Adrenal gland (tissue), 12 donors: ENCODE data around the gene BRD2. TPM values are rescaled to one million over a fixed set of nuclear protein-coding genes. Genes with fewer than 3 reads are reported as not detected.

ENCODE experiments used
- DNase-seq, 7 donors: peaks; one replicate each; pipeline ENCODE4 v3.0.0-alpha.2; 2019 to 2020
- H3K27ac ChIP-seq, 5 donors: fragments of 200-600 bp; sonication (generic) in 4 of 5; 1 replicate in 3 of 5; 2 replicates in 2 of 5; pipeline versions ENCODE4 v1.5.1 to v1.8.0; 2016 to 2020; ENCODE audit warnings: mild to moderate bottlenecking in 1 of 5
- H3K27me3 ChIP-seq: fragments of 200-600 bp; 2 replicates; pipeline ENCODE4 v1.8.0; 2021
- H3K36me3 ChIP-seq, 2 donors: fragments of 200-600 bp; replicated peaks in 1 of 2; 1 replicate in 1 of 2; 2 replicates in 1 of 2; pipeline versions ENCODE4 v1.5.1 to v1.8.0; 2018 to 2022
- H3K4me1 ChIP-seq, 2 donors: fragments of 200-600 bp; replicated peaks in 1 of 2; 1 replicate in 1 of 2; 2 replicates in 1 of 2; pipeline versions ENCODE4 v1.5.1 to v1.8.0; 2018 to 2021
- H3K4me3 ChIP-seq, 4 donors: fragments of 200-600 bp; sonication (generic) in 3 of 4; one replicate each; pipeline ENCODE4 v1.5.1; 2016 to 2018
- H3K9me3 ChIP-seq, 3 donors: fragments of 200-600 bp; sonication (generic) in 1 of 3; replicated peaks in 1 of 3; 1 replicate in 2 of 3; 2 replicates in 1 of 3; pipeline versions ENCODE4 v1.5.1 to v1.8.0; 2016 to 2021
- CTCF ChIP-seq, 6 experiments: fragments of 450-650 bp in 4 of 6; fragments of 200-600 bp in 2 of 6; sonication (generic) in 1 of 6; IDR thresholded peaks; 1 replicate in 5 of 6; 2 replicates in 1 of 6; pipeline versions ENCODE4 v1.5.1 to v1.8.0; 2016 to 2021; ENCODE audit warnings: antibody characterized with exemption in 6 of 6, mild to moderate bottlenecking in 2 of 6, moderate library complexity in 1 of 6
- POLR2A ChIP-seq, 2 donors: fragments of 450-650 bp; IDR thresholded peaks; one replicate each; pipeline ENCODE4 v1.6.1; 2017; ENCODE audit warnings: antibody characterized with exemption in 2 of 2, mild to moderate bottlenecking in 2 of 2, moderate library complexity in 1 of 2
- WGBS, 4 donors: extraction: QIAGEN DNeasy Blood & Tissue Kit in 2 of 4; methylation state at CpG; one replicate each; pipeline versions ENCODE4 v1.1.5 to v1.1.7; 2013 to 2017; 5-methylcytosine and 5-hydroxymethylcytosine counted together
- intact Hi-C, 2 donors: fragments of 100-400 bp; cut with DNase I; formaldehyde crosslinking; loops; one replicate each; pipeline versions ENCODE4 v1.14.1 to v1.15.0; 2022 to 2023
- polyA plus RNA-seq, 3 donors: library from polyadenylated mRNA; stranded (reverse); fragments of 200-250 nt in 2 of 3; fragments of 350-450 nt in 1 of 3; fragmentation: Illumina TruSeq in 1 of 3; extraction: RNeasy Lipid Tissue Mini Kit (QIAGEN cat#74804) in 1 of 3; gene quantifications; one replicate each; pipeline ENCODE4 v1.2.3, GENCODE V29; 2013 to 2014
- total RNA-seq, 9 donors: library from RNA; depleted of rRNA in 4 of 9; stranded (reverse); fragments of >200 nt in 4 of 9; fragments of 120-200 nt in 1 of 9; fragmentation: NEBNext Ultra II Directional in 1 of 9; extraction: Animal tissue kit (Norgen Biotek cat#: 25700) in 1 of 9; gene quantifications; one replicate each; pipeline versions ENCODE4 v1.1.0 to v1.2.4, GENCODE V29; 2013 to 2023
- donor health status: healthy with polysubstance abuse.
- donor health status: Bipolar disorder and iron deficiency.
- donor health status: DM: yes; HTN: yes; CAD: no.
- donor health status: DM: no; HTN: no; CAD: no.
- donor health status: DM: no; HTN: no; CAD: no.
- donor health status: DM: yes; HTN: yes; CAD: no.

Gene BRD2
- total and polyA plus RNA-seq, 12 donors, result 127 to 288 (median 152) TPM

- no peak for DNase-seq
- peak overlapping the region in 1 of 5 donors; percentile 63 for H3K27ac ChIP-seq
- H3K9me3 ChIP-seq, result no peaks in the 10 kb centered on the region
- H3K36me3 ChIP-seq, result no peaks in the 10 kb centered on the region
- intact Hi-C loops, result no loop called here
- H3K4me3 ChIP-seq, result no peak overlapping the region
- no peak for TF ChIP-seq POLR2A (IDR thresholded peaks at IDR 0.05)
- TF ChIP-seq CTCF (IDR thresholded peaks at IDR 0.05), result no peak
- H3K4me1 ChIP-seq, result peaks cover 6 to 7% of the 10 kb centered on the region in 2 donors
- no peaks in the 10 kb centered on the region for H3K27me3 ChIP-seq
Measured at GRCh38 chr6:32945953-32946352, 22.4 kb upstream of the BRD2 start.

GRCh38 chr6:32946893-32947292, 21.5 kb upstream of the BRD2 start:
- peaks cover 0 to 10% of the 10 kb centered on the region in 2 donors for H3K4me1 ChIP-seq
- H3K4me3 ChIP-seq, result no peak overlapping the region
- H3K27ac ChIP-seq, result no peak overlapping the region

GRCh38 chr6:32947552-32948465, 20.6 kb upstream of the BRD2 start:
- H3K4me3 ChIP-seq, result no peak overlapping the region
- H3K27me3 ChIP-seq, result no peaks in the 10 kb centered on the region
- no peak for TF ChIP-seq POLR2A (IDR thresholded peaks at IDR 0.05)
- peak in 5 of 6 experiments; percentile 29 to 60 (median 48) for TF ChIP-seq CTCF (IDR thresholded peaks at IDR 0.05)
- intact Hi-C loops, result no loop called here
- H3K4me1 ChIP-seq, result peaks cover 0 to 19% of the 10 kb centered on the region in 2 donors
- H3K36me3 ChIP-seq, result no peaks in the 10 kb centered on the region
- peak in 2 of 7 donors; percentile 50 to 61 for DNase-seq
- WGBS, 4 donors, result 73 to 76% (median 75%) methylated on average over 11 of the region's 11 CpGs
- H3K9me3 ChIP-seq, result no peaks in the 10 kb centered on the region
- H3K27ac ChIP-seq, result no peak overlapping the region

More at GRCh38 chr6:32946893-32947292, 21.5 kb upstream of the BRD2 start:
- intact Hi-C loops, result no loop called here
- Histone ChIP-seq H3K9me3 (no peaks in the 10 kb centered on the region), H3K36me3 (no peaks in the 10 kb centered on the region), H3K27me3 (no peaks in the 10 kb centered on the region)
- DNase-seq, result no peak
- TF ChIP-seq CTCF (IDR thresholded peaks at IDR 0.05), result no peak
- TF ChIP-seq POLR2A (IDR thresholded peaks at IDR 0.05), result no peak

GRCh38 chr6:32949113-32949512, 19.3 kb upstream of the BRD2 start:
- WGBS, 4 donors, result 83 to 90% (median 87%) methylated on average over 9 of the region's 9 CpGs
- no peak overlapping the region for H3K4me3 ChIP-seq
- no peak overlapping the region for H3K27ac ChIP-seq
- intact Hi-C loops, result no loop called here
- no peaks in the 10 kb centered on the region for H3K36me3 ChIP-seq
- no peak for DNase-seq
- peaks cover 0 to 19% of the 10 kb centered on the region in 2 donors for H3K4me1 ChIP-seq
- no peaks in the 10 kb centered on the region for H3K27me3 ChIP-seq
- TF ChIP-seq CTCF (IDR thresholded peaks at IDR 0.05), result no peak
- TF ChIP-seq POLR2A (IDR thresholded peaks at IDR 0.05), result no peak
- no peaks in the 10 kb centered on the region for H3K9me3 ChIP-seq
